ENCODE results near the gene CD79B. TPM values are rescaled to one million over a fixed set of nuclear protein-coding genes. Genes with fewer than 3 reads are reported as not detected.

The CD79B gene
- total and polyA plus RNA-seq, 2 experiments from 2014 or later = 1.3 to 2.5 TPM

GRCh38 chr17:63972796-63973195, 40.7 kb upstream of the CD79B start, which contains the start of gene SCN4A:
TSS of gene SCN4A (minus strand) at chr17:63972918. CDS start at chr17:63972841, 77 bp downstream.
- no peaks in the 10 kb centered on the region for H4K20me1 ChIP-seq (replicated peaks; ENCODE audit: insufficient read depth)
- no peaks in the 10 kb centered on the region for H3K79me2 ChIP-seq (replicated peaks; ENCODE audit: insufficient read depth)
- no peak within 1 kb of the TSS for H3K27ac ChIP-seq (ENCODE audit: low read depth)
- no peak within 1 kb of the TSS for H3K4me3 Mint-ChIP-seq
- H3K36me3 Mint-ChIP-seq (ENCODE audit: low read depth) = no peaks in the 10 kb centered on the region; the same call in 2 of the 3 replicates
- no peaks in the 10 kb centered on the region for H3K27me3 ChIP-seq (ENCODE audit: insufficient read depth)
- no peak within 1 kb of the TSS for H3K4me2 ChIP-seq
- H3K4me1 ChIP-seq (ENCODE audit: insufficient read depth) = no peaks in the 10 kb centered on the region
- peaks cover 9% of the 10 kb centered on the region for H3K27me3 Mint-ChIP-seq (ENCODE audit: insufficient read depth, low read depth, poor library complexity)
- H3K4me1 Mint-ChIP-seq = peaks cover 7% of the 10 kb centered on the region
- H3K27ac Mint-ChIP-seq = no peak within 1 kb of the TSS
- TF ChIP-seq, protein P1, sequence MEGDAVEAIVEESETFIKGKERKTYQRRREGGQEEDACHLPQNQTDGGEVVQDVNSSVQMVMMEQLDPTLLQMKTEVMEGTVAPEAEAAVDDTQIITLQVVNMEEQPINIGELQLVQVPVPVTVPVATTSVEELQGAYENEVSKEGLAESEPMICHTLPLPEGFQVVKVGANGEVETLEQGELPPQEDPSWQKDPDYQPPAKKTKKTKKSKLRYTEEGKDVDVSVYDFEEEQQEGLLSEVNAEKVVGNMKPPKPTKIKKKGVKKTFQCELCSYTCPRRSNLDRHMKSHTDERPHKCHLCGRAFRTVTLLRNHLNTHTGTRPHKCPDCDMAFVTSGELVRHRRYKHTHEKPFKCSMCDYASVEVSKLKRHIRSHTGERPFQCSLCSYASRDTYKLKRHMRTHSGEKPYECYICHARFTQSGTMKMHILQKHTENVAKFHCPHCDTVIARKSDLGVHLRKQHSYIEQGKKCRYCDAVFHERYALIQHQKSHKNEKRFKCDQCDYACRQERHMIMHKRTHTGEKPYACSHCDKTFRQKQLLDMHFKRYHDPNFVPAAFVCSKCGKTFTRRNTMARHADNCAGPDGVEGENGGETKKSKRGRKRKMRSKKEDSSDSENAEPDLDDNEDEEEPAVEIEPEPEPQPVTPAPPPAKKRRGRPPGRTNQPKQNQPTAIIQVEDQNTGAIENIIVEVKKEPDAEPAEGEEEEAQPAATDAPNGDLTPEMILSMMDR (conservative IDR thresholded peaks at IDR 0.05; ENCODE audit: low read depth in 2 of 2) = no peak
- TF ChIP-seq EZH2phosphoT487 (IDR thresholded peaks at IDR 0.05; ENCODE audit: unreplicated experiment) = no peak
- TF ChIP-seq NANOG (IDR thresholded peaks at IDR 0.05; ENCODE audit: borderline replicate concordance) = no peak
- no peaks in the 10 kb centered on the region for H3K9me2 ChIP-seq (ENCODE audit: insufficient read depth)
- no peak within 1 kb of the TSS for H2AFZ ChIP-seq
- no peaks in the 10 kb centered on the region for H3K36me3 ChIP-seq (ENCODE audit: insufficient read depth)
- ATAC-seq (no peak), DNase-seq (ENCODE audit: low spot score) (no peak)
- no peak within 1 kb of the TSS for H3K4me3 ChIP-seq
- H3F3A ChIP-seq (replicated peaks; ENCODE audit: low read depth) = no peaks in the 10 kb centered on the region
- no peaks in the 10 kb centered on the region for H3K9me3 Mint-ChIP-seq

DNA sequence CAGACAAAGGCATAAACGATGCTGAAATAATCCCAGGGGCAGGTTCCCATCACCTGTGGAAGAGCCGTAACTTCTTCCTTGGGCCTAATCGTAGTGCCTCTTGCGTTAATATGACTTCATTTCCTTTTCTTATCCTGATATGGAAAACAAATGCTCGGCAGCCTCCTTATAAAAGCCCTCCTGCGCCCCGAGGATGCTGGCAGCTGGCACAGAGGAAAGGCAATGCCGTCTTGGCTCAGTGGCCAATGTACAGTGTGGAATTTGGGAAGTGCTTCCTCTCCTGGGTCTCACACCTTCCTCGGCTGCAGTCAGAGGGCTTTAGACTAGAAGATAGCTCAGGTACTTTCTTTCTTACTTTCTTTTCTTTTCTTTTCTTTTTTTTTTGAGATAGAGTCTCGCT, 37.1 kb upstream of the CD79B start:
- Histone ChIP-seq H3K79me2 (replicated peaks; ENCODE audit: insufficient read depth) (no peaks in the 10 kb centered on the region), H3K4me3 (no peak overlapping the region), H3K36me3 (ENCODE audit: insufficient read depth) (no peaks in the 10 kb centered on the region), H3F3A (replicated peaks; ENCODE audit: low read depth) (no peaks in the 10 kb centered on the region), H3K4me2 (no peak overlapping the region), H4K20me1 (replicated peaks; ENCODE audit: insufficient read depth) (no peaks in the 10 kb centered on the region), H3K27me3 (ENCODE audit: insufficient read depth) (no peaks in the 10 kb centered on the region), H3K27ac (ENCODE audit: low read depth) (no peak overlapping the region), H3K4me1 (ENCODE audit: insufficient read depth) (no peaks in the 10 kb centered on the region), H2AFZ (no peak overlapping the region), H3K9me2 (ENCODE audit: insufficient read depth) (no peaks in the 10 kb centered on the region)
- Mint-ChIP-seq H3K27ac (no peak overlapping the region), H3K4me3 (no peak overlapping the region), H3K9me3 (no peaks in the 10 kb centered on the region), H3K4me1 (peaks cover 1% of the 10 kb centered on the region; the same call in 2 of the 3 replicates), H3K36me3 (ENCODE audit: low read depth) (no peaks in the 10 kb centered on the region), H3K27me3 (ENCODE audit: insufficient read depth, low read depth, poor library complexity) (peaks cover 7% of the 10 kb centered on the region)
- DNase-seq (ENCODE audit: low spot score) (no peak), ATAC-seq (no peak)
- TF ChIP-seq ZNF462 (CRISPR knock-in tag; IDR thresholded peaks at IDR 0.05) = no peak
- TF ChIP-seq ZNF114 (CRISPR knock-in tag; IDR thresholded peaks at IDR 0.05) = no peak
- TF ChIP-seq POLR2AphosphoS5 (IDR thresholded peaks at IDR 0.05; ENCODE audit: low read depth) = no peak
- no peak for TF ChIP-seq NANOG (IDR thresholded peaks at IDR 0.05; ENCODE audit: borderline replicate concordance)
- no peak for TF ChIP-seq EZH2phosphoT487 (IDR thresholded peaks at IDR 0.05; ENCODE audit: unreplicated experiment)
- TF ChIP-seq, protein P2, sequence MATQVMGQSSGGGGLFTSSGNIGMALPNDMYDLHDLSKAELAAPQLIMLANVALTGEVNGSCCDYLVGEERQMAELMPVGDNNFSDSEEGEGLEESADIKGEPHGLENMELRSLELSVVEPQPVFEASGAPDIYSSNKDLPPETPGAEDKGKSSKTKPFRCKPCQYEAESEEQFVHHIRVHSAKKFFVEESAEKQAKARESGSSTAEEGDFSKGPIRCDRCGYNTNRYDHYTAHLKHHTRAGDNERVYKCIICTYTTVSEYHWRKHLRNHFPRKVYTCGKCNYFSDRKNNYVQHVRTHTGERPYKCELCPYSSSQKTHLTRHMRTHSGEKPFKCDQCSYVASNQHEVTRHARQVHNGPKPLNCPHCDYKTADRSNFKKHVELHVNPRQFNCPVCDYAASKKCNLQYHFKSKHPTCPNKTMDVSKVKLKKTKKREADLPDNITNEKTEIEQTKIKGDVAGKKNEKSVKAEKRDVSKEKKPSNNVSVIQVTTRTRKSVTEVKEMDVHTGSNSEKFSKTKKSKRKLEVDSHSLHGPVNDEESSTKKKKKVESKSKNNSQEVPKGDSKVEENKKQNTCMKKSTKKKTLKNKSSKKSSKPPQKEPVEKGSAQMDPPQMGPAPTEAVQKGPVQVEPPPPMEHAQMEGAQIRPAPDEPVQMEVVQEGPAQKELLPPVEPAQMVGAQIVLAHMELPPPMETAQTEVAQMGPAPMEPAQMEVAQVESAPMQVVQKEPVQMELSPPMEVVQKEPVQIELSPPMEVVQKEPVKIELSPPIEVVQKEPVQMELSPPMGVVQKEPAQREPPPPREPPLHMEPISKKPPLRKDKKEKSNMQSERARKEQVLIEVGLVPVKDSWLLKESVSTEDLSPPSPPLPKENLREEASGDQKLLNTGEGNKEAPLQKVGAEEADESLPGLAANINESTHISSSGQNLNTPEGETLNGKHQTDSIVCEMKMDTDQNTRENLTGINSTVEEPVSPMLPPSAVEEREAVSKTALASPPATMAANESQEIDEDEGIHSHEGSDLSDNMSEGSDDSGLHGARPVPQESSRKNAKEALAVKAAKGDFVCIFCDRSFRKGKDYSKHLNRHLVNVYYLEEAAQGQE (IDR thresholded peaks at IDR 0.05; ENCODE audit: unreplicated experiment) = no peak
- no peak for TF ChIP-seq EZH2 (IDR thresholded peaks at IDR 0.05; ENCODE audit: low read depth, unreplicated experiment)

Data from GM23338 (cell line).